Raji (cell line): ENCODE results near the gene RAB40B.

Experiments
- POLR2A ChIP-seq: IDR thresholded peaks from 2 replicates; pipeline ENCODE4 v1.6.1; 2011; ENCODE audit warnings: low read depth, low read length, control low read depth; ENCODE audit not compliant: insufficient read depth

The RAB40B gene

DNA sequence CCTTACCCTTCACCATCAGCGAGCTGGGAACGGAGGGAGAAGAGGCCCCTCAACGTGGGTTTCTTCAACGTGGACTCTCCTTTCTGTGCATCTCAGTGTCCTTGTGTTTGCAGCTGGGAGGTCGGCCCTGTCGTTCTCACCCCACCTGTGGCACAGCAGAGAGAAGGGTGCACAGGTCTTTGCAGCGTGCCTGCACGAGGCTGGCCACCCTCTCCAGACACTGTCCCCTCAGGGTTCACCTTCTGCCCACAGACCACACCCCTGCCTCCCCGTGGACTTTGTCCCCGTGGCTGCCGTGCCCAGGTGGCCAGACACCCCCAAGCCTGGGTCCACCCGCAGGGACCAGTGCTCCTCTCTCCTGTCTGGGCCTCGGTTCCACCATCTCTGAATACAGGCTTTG, 43.0 kb downstream of the RAB40B start:
- TF ChIP-seq POLR2A: no peak

DNA sequence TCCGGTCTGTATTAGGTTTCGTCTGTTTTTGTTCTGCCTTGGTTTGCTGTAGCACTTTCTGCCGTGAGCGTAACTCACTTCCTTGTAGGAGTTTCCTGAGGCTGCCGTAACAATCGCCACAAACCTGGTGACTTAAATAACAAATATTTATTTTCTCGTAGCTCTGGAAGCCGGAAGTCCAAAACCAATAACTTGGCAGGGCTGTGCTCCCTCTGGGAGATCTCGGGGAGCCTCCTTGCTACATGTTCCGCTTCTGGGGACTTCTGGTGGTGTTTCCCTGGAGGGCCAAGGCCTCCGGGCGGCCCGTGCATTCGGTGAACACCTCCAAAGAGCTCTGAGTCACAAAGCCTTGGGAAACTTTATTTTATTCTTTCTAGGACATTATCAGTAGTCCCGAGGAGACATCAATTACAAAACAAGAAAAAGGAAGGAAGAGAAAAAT, 43.4 kb downstream of the RAB40B start:
- TF ChIP-seq POLR2A: no peak

DNA sequence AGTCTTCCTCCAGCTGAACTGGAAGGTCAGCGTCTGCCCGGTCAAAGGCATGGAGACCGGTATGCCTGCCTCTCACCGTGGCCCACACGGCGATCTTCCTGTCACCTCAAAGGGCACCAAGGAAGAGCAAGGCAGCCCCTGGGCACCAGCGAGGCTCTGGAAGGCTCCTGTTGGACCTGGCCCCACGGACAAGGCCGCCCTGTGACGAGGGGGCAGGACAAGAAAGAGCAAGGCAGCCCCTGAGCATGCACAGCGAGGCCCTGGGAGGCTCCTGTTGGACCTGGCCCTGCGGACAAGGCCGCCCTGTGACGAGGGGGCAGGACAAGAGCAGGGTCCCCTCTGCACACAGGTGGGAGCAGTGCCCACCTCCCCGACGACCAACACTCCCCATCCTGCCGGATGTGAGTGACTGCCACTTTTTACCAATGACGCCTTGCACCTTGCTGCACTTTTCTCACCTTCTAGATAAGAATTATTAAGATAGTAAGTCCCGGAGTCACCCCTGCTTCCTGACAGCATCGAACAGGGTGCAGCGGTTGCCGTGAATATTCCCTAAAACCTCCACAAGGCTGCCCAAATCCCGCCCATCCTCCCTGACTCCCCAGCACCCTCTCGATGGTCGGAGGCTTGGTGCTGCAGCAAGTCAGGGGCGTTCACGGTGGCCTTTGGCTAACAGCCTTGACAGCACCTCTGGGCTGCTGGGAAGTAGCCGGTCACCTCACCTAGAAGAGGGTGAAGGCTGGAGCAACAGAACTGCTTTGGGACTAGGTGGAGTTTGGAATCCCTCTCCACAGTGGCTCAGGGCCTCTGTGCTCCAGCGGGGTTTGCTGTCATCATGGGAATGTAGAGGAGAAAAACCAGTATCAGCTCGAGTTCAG, 44.6 kb downstream of the RAB40B start:
- no peak for TF ChIP-seq POLR2A

DNA sequence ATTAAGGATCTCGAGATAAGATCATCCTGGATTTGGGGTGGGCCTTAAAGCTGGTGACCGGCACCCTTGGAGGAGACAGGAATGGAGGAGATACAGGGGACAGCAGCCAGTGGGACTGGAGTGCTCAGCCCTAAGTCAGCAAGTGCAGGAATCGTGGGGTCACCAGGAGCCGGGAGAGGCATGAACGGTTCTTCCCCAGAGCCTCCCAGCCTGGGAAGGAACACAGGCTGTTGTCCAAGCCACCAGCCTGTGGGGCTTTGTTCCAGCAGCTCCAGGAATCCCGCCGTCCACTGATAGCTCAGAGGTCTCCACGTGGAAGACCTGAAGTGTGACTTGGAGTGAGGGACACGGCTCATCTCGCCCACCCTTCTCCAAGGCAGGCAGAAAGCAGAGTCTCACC, 47.8 kb downstream of the RAB40B start:
- no peak for TF ChIP-seq POLR2A

DNA sequence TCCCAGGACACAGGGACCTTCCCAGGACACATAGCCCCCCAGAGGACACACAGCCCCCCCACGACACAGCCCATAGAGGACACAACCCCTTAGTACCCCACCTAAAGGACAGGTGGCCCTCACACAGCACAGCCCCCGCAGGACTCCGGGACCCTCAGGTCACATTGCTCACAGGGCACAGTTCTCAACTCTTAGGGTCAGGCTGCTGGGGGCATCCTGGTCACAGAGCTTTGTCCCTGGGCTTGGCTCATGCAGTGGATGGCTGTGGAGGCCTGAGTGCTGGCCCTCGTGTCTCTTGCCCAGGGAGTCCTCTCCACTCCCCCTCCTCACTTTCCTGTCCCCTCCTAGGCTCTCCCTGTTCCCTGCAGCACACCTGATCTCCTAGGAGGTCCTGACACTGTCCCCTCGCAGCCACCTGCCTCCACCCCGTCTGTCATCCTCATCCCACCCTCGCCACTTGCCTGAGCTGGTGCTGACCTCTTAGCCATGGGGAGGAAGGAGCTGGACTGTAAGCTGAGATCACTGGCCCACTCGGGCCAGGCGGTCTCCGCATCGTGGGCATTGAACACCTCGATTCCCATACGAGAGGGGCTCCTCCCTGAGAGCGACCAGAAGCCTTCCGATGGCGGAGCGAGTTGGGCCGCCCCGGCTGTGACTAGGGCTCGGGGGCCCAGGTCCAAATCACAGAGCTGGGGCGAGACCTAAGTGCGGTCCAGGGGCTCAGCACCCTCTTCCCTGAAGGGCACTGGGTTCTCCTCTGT, 48.8 kb downstream of the RAB40B start:
- no peak for TF ChIP-seq POLR2A

DNA sequence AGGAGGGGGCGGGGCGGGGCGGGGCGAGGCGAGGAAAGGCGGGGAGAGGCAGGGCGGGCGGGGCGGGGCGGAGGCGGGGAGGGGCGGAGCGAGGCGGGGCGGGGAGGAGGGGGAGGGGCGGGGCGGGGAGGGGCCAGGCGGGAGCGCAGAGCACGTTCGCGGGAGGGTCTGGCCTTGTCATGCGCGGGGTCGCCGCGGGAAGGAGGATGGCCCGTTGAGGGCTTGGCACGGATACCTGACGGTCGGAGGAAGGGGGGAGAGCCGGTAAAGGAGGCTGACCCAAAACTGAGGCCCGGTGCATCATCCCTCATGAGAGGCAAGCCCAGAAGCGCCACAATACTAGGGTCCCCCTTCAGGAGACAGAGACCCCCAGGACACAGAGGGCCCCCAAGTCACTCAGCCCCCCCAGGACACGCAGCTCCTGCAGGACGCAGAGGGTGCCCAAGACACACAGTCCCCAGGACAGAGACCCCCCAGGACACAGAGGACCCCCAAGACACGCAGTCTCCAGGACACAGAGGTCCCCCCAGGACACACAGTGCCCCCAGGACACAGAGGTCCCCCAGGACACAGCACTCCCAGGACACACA, 49.7 kb downstream of the RAB40B start:
- no peak for TF ChIP-seq POLR2A

DNA sequence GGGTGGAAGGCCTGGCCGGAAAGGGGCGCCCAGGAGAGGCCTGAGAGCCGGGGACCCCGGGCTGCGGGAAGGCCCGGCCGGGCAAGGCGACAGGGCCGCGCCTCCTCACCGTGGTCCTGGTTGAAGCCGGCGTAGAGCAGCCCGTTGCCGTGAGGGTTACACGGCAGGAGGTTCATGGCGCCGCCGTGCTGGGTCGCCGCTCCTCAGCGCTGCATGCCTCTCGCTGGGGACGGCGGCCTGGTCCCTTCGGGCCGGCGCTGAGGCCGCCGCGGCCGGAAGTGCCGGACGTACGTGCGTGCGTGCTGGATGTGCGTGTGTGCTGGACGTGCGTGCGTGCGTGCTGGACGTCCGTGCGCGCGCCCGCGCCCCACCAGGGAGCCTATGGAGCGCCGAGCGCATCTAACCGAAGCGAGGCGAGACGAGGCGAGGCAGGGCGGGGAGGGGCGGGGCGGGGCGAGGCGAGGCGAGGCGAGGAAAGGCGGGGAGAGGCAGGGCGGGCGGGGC, 50.3 kb downstream of the RAB40B start, which contains the start of gene WDR45B:
Gene WDR45B, minus strand, starts transcription at position 280 of the 504 bp plus-strand sequence. Its CDS starts 104 bp downstream, at position 176.
- peak; percentile 97 for TF ChIP-seq POLR2A

DNA sequence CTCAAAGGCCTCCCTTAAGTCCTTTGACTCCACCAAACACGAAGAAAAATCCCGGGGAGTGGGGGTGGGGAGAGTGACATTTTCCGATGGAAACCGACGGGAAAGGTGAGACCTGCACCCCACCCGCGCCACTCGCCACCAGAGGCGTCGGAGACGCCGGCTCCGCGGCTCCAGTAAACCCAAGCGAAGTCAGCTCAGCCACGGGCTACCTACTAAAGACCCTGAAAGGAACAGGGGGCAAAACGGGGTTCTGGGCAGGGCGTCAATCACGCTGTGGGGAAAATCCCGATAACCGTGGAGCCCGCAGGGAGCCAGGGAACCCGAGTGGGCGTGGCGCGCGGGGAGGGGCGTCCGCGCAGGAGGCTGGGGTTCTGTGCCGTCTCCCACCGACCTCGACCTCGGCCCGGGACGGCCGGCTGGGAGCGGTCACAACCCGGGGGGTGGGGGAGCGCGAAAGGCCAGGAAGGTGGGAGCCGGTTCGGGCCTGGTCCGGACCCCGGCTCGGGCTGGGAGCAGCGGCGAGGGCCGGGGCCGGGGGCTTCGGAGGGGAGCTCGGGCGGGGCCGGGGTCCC, 50.8 kb downstream of the RAB40B start:
- no peak for TF ChIP-seq POLR2A

DNA sequence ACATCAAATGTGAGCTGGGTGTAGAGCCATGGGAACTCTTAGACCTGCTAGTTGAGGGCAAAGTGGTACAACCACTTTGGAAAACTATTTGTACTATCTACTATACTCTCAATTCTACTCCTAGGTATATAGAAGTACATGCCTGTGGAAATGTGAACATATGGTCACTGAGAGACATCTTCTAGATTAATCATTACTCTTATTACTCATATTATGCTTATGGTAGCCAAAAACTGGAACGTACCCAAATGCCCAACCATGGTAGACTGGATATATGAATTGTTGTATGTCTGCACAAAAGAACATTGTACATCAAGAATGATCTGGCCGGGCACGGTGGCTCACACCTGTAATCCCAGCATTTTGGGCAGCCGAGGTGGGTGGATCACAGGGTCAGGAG, 53.0 kb downstream of the RAB40B start:
- no peak for TF ChIP-seq POLR2A

DNA sequence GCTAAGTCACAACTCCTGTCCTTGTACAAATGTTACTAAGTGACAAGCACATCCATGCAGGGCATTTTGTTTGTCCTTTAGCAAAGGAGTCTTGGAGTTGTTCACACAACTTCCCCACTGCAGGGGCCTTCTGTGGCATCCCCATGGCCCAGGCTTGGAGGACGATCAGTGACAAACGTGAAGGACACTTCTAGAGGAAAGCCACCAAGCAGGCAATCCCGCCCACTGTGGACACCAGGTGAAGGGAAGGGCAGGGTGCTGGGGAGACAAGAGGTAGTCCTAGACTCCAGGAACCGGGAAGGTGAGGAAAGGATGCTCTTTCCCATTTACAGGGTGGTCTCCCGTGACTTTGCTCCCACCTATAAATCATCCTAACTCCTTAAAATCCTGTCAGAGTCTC, 54.4 kb downstream of the RAB40B start:
- no peak for TF ChIP-seq POLR2A

DNA sequence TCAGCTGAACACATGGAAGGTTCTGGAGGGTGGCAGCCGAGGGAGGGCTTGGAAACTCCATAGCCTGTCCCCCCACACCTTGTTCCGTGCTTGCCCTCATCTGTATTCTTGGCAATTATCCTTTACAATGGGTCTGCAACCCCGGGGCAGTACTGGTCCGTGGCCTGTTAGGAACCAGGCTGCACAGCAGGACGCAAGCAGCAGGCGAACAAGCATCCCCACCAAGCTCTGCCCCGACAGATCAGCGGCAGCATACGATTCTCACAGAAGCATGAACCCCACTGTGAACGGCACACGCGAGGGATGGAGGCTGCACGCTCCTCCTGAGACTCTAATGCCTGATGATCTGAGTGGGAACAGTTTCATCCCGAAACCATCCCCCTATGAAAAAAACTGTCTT, 56.5 kb downstream of the RAB40B start:
- TF ChIP-seq POLR2A: no peak

DNA sequence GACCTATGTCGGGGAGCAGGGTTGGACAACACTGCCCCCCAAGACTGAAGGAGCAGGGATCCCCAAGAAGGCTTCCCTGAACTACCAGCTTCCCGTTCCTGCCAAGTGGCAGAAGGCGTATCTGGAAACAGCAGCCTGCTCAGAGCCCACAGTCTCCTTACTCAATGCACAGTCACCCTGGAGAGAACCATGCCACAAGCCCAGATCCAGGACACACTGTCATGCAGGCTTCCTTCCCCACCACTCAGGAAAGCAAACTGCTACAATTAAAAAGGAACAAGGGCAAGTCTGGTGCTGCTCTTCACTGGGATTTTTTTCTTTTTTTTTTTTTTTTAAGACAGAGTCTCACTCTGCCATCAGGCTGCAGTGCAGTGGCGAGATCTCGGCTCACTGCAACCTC, 58.5 kb downstream of the RAB40B start:
- TF ChIP-seq POLR2A: no peak

DNA sequence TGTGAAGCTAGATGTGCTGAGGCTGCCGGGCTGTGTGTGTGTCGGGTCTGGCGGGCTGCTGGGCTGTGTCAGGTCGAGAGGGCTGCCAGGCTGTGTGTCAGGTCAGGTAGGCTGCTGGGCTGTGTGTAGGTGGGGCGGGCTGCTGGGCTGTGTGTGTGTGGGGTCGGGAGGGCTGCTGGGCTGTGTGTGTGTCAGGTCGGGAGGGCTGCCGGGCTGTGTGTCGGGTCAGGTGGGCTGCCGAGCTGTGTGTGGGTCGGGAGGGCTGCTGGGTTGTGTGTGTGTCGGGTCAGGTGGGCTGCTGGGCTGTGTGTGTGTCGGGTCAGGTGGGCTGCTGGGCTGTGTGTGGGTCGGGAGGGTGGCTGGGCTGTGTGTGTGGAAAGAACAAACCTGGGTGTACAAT, 58.9 kb downstream of the RAB40B start:
- no peak for TF ChIP-seq POLR2A

DNA sequence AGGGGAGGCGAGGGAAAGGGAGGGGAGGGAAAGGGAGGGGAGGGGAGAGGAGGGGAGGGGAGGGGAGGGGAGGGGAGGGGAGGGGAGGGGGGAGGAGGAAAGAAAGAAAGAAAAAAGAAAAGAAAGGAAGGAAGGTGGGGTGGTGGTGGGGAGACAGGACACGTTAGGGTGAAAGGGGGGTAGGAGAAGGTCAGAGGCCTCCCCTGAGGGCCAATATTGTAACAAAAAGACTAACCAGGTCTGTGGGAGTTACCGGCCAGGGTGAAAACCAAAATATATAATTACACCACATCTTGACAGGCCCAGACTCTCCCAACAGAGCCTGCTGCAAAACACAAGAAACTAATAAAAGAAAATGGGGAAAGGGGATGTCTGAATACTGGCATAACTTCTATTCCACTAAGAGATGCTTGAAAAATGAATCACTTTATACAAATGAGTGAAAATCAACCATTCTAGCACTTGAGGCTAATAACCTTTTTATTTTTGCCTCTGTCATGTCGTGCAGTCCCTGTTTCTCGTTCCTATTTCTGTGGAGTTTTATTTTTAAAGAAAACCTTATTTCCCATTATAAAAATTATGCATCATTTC, 60.2 kb downstream of the RAB40B start:
- TF ChIP-seq POLR2A: no peak
